GM18909 (cell line): Measurements from ENCODE around the gene YY1.

Source experiments
- ATAC-seq: cut with Tn5 transposase; IDR thresholded peaks from one replicate; pipeline ENCODE4 v1.9.1; 2021; ENCODE audit warnings: mild to moderate bottlenecking; ENCODE audit not compliant: unreplicated experiment, poor library complexity

The YY1 gene

GRCh38 chr14:100329233-100330006, 90.5 kb downstream of the YY1 start:
- ATAC-seq = no peak

GRCh38 chr14:100330007-100330344, 91.0 kb downstream of the YY1 start:
- ATAC-seq = no peak

- ATAC-seq = no peak
Observed at GRCh38 chr14:100330388-100330931, 91.5 kb downstream of the YY1 start.

- peak; percentile 7 for ATAC-seq
Observed at GRCh38 chr14:100332071-100332639, 93.2 kb downstream of the YY1 start.
